Lung microvascular endothelial cell (primary cell): ENCODE results near the gene SULF2. TPM values are rescaled to one million over a fixed set of nuclear protein-coding genes. Genes with fewer than 3 reads are reported as not detected.

Experiments used
- DNase-seq, 2 donors: peaks; one replicate each; pipeline versions ENCODE4 v3.0.0 to v3.0.0-alpha.2; 2010; ENCODE audit warnings: low read depth in 2 of 2
- total RNA-seq: library from RNA; depleted of rRNA; stranded (reverse); fragments of >200 nt; gene quantifications from 2 replicates; pipeline ENCODE4 v1.2.1, GENCODE V29; 2014

Gene SULF2
- total RNA-seq, 1 donor from 2014 or later = 119 TPM

- peak in 1 of 2 donors; percentile 76 for DNase-seq
Measured at GRCh38 chr20:47762699-47763268, 22.5 kb downstream of the SULF2 start.

GRCh38 chr20:47761482-47762047 is 23.7 kb downstream of the SULF2 start:
- no peak for DNase-seq

GRCh38 chr20:47760686-47761481 is 24.4 kb downstream of the SULF2 start:
- no peak for DNase-seq

GRCh38 chr20:47758517-47759450 is 26.5 kb downstream of the SULF2 start:
- DNase-seq = no peak

GRCh38 chr20:47757145-47758035 is 27.9 kb downstream of the SULF2 start:
- no peak for DNase-seq

GRCh38 chr20:47754946-47755652 is 30.2 kb downstream of the SULF2 start:
- no peak for DNase-seq

- DNase-seq = no peak
Measured at GRCh38 chr20:47754388-47754715, 30.9 kb downstream of the SULF2 start.

GRCh38 chr20:47753576-47754387 is 31.5 kb downstream of the SULF2 start:
- DNase-seq = no peak

GRCh38 chr20:47751449-47751848 is 33.8 kb downstream of the SULF2 start:
- no peak for DNase-seq

GRCh38 chr20:47749339-47749738 is 35.9 kb downstream of the SULF2 start:
- no peak for DNase-seq

GRCh38 chr20:47748823-47749222 is 36.5 kb downstream of the SULF2 start:
- DNase-seq = no peak

- DNase-seq = no peak
Measured at GRCh38 chr20:47748069-47748468, 37.2 kb downstream of the SULF2 start.

GRCh38 chr20:47747669-47748031 is 37.6 kb downstream of the SULF2 start:
- no peak for DNase-seq

GRCh38 chr20:47744803-47745202 is 40.5 kb downstream of the SULF2 start:
- no peak for DNase-seq

- no peak for DNase-seq
Measured at GRCh38 chr20:47743671-47744070, 41.6 kb downstream of the SULF2 start.

GRCh38 chr20:47741669-47742608 is 43.3 kb downstream of the SULF2 start:
- peak; percentile 28 to 76 for DNase-seq

GRCh38 chr20:47740862-47741184 is 44.5 kb downstream of the SULF2 start:
- DNase-seq = no peak

GRCh38 chr20:47740121-47740861 is 45.0 kb downstream of the SULF2 start:
- no peak for DNase-seq
